ENCODE measurements around the gene AFAP1.

DNA sequence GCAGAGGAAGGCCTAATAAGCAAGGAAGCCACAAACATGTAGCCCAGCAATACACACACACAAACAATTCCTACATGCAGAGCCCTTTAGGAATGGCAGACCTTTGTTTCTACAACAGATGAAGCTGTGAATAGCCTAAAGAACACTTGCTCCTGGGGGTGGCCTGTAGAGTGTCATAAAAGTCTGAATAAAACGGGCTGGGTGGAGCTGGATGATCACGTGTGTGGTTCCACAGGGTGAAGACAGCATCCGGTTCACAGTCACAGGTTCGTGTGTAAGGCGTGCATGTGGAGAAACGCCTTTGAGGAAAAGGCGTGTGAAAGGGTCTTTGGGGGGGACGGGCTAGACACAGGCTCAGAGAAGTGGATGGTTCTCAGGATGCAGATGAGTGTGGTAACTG lies 156.1 kb downstream of the AFAP1 start:
- TF ChIP-seq CTCF (IDR thresholded peaks at IDR 0.05) (no peak), POLR2A (IDR thresholded peaks at IDR 0.05) (no peak)

All from lower leg skin (tissue), 3 donors.